ENCODE results near the gene MYO5C.

GRCh38 chr15:52331490-52332240, 36.1 kb upstream of the MYO5C start:
- TF ChIP-seq CTCF (IDR thresholded peaks at IDR 0.05) (peak in 1 of 4 experiments; percentile 16), POLR2AphosphoS5 (IDR thresholded peaks at IDR 0.05) (no peak), POLR2A (IDR thresholded peaks at IDR 0.05) (no peak)
